NCI-H2227 (cell line): ENCODE results near the gene INHBB.

Experiments
- DNase-seq: peaks from one replicate; lab custom pipeline; 2025; ENCODE audit not compliant: unreplicated experiment; lab: John Stamatoyannopoulos, UW

Gene INHBB

DNA sequence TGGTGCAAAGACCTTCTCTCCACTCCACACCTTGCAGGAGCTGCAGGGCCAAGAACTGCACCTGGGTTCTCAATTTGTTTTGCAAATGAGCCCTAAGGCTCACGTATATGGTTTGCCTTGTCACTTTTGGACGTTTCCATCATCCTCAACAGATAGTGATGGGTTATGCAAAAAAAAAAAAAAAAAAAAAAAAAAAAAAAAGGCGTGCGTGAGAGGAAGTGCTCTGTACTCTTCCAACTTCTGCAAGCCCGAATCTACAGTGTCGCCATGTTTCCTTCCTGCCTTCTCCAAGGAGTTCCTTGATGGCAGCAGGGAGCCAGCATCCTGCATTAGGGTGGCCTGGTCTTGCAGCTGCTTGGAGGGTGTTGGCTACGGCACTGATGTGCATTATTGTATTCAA is 4.0 kb upstream of the INHBB start:
- no peak for DNase-seq

DNA sequence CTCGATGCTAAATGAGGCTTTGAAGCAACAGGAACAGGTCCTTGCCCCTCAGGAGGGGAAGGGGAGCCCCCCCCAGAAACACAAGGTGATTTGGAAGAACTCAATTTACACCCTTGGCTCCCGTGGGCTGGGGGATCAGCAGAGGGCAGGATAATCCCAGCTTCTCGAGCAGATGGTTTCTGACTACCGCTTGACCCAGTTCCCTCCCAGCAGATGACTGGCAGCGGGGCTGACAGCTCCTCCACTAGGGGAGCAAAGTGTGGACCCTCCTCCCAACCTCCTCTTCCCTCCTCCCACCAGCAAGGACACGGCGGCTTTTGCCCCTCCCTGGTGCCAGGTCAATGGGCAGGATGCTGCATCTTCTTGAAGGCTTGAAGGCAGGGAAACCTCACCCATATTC is 3.5 kb upstream of the INHBB start:
- DNase-seq: no peak

DNA sequence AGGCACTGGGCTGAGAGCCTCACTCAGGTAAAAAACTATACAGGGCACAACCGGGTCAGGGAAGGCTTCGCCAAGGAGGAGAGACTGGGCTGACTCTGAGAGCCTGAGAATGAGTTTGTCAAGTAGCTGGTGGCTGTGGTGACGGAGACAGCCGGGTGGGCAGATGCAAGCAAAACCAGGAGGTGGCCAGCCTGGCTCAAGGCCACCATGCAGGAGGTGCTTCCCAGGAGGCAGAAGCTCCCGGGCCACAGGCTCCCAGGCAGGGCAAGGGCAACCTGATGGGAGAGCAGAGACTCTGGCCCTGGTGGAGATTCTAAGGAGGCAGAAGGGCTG is 2.9 kb upstream of the INHBB start:
- DNase-seq: no peak

DNA sequence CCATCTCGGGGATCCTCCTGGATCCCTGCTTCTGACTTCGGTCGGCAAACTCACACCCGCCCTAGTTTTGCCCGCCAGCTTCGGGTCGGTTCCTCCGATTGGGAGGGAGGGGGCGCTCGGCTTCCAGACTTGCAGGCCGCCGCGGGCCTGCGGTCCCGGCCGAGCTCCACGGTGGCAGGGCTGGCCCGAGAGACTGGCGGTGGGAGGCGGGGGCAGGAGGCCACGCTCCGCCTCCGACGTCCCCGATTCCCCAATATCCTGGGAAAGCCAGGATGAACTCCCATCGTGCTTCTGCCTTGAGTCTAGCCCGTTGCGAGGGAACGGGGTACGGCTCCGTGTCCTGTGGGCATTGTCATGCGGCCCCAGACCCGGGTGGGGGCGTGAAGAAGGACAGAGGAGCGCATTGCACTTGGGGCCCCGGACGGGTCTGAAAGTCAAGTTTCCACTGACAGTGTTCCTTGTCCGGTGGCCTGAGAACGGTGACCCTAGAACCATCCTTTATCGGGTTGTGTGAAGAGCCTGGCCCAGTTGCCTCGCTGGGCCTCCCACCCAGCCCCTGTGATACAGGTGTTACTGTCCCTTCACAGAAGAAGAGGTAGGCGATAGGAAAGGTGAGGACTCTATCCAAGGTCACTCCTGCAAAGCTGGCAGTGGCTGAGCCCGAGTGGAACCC is 2.4 kb upstream of the INHBB start:
- peak; percentile 83 for DNase-seq

DNA sequence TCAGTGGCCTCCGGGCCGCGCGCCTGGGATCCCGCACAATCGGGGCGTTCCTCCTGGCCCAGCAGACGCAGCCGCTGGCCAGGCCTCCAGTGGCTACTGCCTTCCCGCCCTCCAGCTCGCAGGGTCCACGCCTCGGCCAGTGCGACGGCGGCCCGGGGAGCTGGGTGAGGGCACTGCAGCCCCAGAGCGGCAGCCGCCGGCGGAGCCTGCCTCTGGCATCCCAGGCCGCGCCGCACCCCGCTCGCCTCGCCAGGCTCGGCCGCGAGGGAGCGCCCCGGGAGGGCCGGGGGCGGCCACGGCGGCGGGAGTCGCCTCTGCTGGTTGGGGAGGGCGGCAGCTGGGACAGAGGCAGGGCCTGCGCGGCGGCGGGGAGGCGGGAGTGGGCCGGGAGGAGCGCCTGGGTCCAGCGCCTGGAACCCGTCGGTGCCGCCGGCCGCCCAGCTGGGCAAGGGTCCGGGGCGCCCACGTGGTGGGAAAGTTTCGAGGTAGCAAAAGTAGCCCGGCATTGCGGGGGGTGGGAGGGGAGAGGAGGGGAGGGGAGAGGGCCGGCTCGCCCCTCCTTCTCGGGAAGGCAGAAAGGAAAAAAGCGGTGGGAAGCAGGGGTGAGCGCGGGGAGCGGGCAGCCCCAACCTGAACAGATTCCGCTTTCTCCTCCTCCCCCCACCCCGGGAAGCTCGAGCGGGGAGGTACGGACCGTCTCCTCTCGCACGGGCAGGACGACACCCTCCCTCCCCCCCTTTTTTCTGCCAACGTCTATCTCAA is 1.5 kb upstream of the INHBB start:
- peak; percentile 20 for DNase-seq

DNA sequence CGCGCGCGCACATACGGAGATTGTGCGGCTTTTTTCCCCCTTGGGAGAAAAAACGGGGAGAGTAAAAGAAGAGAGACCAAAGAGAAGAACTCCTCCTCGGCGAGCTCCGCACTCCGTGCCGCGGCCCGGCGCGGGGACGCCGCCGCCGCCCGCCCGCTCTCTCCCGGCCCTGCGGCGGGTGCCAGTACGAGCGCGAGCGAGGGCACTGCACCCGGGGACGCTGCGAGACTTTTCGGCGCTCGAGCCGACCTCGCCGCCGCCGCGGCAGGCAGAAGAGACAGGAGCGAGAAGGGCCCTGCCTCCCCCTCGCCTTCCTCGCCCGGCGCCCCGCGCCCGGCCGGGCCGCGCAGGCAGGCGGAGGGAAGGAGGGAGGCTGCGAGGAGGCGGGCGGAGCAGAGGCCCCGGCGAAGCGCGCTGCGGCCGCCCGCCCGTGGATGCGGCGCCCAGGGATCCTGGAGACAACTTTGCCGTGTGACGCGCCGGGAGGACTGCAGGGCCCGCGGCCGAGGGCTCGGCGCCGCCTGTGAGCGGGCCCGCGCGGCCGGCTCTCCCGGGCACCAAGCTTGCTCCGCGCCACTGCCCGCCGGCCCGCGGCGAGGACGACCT is 857 bp upstream of the INHBB start:
- DNase-seq: peak; percentile 41

DNA sequence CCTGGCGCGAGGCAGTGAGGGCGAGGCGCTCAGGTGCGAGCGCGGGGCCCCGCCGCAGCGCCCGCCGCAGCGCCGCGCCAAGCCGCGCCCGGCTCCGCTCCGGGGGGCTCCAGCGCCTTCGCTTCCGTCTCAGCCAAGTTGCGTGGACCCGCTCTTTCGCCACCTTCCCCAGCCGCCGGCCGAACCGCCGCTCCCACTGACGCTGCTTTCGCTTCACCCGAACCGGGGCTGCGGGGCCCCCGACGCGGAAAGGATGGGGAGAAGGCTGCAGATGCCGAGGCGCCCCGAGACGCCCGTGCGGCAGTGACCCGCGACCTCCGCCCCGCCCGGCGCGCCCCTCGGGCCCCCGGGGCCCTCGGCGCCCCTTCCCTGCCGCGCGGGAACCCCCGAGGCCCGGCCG is 328 bp upstream of the INHBB start:
- DNase-seq: peak; percentile 41

DNA sequence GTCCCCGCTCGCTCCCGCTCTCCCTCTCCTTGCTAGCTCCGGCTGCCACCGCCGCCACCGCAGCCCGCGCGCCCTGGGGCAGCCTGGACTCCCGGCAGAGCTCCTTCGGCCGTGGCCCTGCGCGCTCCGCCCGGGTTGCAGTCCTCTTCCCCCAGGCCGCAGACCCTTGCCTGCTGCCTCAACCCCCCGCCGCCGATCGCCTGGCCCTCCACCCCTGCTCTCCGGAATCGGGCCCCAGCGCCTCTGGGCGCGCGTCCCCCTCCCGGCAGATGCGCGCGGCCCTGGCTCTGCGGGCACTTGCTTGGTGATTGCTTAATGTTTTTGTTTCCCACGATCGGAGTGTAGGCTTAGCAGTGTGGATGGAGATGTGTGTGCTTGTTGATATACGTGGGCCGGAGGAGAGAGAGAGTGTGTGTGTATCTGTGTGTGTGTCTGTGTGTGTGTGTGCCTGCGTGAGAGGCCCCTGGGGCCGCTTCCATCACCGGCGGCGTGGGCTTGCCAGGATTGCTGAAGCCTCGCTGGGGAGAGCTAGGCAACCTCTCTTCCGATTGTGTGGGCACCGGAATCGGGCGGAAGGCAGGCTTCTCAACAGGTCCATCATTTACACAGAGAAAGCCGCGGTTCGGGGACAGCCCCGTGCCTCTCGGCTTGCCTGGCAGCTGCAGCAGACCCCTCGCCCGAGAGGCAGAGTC is 877 bp downstream of the INHBB start:
- DNase-seq: peak; percentile 47

DNA sequence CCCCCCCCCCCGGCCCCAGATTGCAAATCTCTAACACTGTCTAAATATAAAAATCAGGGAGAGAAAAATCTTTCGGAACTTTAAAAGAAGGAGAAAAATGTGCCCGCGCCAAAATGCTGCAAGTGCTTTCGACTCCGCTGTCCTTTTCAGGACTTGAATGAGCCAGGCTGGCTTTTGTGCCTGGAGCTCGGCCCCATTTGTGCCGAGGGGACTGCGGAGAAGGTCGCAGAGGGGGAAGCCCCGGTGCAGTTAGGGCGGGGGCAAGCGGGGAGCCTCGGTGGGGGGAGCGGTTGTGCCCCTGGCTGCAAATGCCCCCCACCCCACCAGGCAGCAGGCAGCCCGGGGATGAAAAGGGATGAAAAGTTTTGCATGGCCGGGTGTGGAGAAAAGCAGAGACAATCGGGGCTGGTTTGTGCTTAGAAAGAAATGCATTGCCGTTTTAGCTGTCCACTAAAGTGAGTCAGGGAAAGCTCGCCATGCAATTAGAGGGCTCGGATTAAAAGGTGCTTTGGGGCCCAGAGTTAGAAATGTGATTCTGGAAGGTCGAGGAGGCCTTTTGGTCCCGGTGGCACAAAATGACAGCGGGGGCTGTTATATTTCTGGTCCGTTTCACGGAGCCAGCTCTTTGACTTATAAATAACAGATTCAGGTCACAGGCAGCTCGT is 1.6 kb downstream of the INHBB start:
- no peak for DNase-seq

DNA sequence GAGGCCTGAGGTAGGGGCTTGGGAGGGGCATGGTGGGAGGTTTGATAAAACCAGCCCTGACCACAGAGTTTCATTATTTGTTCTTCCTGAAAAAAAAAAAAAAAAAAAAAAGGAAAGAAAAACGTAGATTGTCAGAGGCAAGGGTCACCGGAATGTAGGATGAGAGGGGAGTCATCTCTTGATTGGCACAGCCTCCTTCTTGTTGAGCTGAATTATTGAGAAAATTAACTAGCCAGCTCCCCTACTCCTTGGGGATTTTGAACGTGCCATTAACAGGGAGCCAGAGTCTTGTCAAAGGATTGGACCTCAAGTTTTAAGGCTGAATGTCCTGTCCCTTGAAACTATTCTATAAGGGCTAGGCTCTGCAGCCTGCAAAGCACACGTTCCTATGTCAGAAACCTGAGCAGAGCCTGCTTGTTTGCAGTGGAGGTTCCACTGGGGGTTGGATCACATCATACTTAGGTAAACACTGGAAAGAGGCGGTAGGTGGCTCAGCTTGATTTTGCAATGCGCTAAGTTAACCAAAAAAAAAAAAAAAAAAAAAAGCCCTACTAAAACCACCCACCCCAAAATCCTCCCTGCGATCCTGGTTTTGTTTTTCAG is 2.3 kb downstream of the INHBB start:
- no peak for DNase-seq

DNA sequence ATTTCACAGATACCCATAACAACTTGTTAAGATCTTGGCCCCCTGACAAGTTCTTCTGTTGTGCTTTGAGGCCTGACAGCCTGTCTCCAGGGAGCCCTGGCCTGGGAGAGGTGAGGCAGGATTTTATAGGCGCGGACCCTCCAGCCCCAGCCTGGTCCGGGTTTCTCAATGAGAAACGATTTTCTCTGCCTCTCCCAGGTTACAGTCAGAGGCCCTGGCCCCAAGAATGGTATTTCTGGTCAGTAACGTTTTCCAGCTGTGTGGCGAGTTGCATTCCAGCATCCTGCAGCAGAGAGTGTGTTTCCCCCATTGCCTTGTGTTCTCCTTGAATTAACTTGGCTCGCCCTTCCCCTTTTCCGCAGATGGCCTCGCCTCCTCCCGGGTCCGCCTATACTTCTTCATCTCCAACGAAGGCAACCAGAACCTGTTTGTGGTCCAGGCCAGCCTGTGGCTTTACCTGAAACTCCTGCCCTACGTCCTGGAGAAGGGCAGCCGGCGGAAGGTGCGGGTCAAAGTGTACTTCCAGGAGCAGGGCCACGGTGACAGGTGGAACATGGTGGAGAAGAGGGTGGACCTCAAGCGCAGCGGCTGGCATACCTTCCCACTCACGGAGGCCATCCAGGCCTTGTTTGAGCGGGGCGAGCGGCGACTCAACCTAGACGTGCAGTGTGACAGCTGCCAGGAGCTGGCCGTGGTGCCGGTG is 3.0 kb downstream of the INHBB start:
- no peak for DNase-seq

DNA sequence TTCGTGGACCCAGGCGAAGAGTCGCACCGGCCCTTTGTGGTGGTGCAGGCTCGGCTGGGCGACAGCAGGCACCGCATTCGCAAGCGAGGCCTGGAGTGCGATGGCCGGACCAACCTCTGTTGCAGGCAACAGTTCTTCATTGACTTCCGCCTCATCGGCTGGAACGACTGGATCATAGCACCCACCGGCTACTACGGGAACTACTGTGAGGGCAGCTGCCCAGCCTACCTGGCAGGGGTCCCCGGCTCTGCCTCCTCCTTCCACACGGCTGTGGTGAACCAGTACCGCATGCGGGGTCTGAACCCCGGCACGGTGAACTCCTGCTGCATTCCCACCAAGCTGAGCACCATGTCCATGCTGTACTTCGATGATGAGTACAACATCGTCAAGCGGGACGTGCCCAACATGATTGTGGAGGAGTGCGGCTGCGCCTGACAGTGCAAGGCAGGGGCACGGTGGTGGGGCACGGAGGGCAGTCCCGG is 3.5 kb downstream of the INHBB start:
- no peak for DNase-seq

DNA sequence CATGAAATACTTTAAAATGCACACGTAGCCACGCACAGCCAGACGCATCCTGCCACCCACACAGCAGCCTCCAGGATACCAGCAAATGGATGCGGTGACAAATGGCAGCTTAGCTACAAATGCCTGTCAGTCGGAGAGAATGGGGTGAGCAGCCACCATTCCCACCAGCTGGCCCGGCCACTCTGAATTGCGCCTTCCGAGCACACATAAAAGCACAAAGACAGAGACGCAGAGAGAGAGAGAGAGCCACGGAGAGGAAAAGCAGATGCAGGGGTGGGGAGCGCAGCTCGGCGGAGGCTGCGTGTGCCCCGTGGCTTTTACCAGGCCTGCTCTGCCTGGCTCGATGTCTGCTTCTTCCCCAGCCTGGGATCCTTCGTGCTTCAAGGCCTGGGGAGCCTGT is 4.1 kb downstream of the INHBB start:
- DNase-seq: no peak

DNA sequence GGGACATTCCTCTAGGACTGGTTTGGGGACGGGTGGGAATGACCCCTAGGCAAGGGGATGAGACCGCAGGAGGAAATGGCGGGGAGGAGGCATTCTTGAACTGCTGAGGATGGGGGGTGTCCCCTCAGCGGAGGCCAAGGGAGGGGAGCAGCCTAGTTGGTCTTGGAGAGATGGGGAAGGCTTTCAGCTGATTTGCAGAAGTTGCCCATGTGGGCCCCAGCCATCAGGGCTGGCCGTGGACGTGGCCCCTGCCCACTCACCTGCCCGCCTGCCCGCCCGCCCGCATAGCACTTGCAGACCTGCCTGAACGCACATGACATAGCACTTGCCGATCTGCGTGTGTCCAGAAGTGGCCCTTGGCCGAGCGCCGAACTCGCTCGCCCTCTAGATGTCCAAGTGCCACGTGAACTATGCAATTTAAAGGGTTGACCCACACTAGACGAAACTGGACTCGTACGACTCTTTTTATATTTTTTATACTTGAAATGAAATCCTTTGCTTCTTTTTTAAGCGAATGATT is 4.9 kb downstream of the INHBB start:
- no peak for DNase-seq

DNA sequence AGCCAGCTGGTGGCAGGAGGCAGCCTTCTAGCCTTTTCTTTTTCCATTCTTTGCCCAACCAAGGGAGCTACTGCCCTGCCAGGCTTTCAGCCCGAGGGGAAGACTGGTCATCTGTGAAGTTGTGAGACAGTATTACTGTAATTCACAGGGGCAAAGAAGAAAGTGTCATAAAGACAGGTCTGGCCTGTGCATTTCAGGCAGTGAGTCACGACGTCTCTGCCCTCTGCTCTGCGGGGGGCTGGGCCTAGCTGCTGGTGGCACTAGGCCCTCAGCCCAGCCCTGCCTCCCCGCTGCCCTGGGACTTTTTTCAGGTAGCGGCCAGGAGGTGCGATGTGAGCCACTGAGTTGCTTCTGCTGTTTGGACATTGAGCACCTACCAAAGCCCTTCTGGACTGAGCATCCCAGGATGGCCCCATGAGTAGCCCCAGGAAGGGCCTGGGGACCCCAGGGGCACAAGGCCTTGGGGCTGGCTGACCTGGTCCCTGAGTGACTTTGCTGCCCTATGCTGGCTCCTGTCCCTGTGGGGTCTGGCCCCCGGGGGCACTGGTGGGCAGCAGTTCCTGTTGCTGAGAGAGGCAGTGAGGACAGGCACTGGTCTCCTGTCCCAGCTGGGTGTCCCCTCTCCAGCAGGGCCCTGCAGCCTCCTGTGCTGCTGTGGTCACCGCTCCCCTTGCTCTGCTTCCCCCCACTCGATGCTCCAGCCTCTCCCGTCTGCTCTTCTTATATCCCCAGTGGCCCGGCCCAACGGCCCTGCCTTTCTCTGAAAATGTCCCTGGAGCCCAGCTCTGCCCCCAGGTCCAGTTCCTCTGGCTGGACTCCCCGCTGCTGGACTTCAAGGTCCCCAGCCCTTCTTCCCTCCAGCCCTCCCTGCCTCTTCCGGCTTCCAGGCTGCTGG is 7.0 kb downstream of the INHBB start:
- no peak for DNase-seq

DNA sequence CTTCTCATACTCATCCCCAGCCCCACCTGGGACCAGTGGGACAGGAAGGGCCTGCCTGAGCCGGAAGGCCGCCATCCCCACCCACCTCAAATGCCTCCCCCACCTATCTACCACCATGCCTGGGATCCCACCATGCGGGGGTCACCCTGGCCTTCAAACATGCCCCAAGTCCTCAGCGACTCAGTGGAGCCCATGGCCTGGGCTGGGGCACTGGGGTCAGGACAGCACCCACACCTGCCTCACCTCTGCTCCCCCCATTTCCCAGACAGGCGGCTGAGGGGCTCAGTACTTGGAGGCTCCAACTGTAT is 7.6 kb downstream of the INHBB start:
- no peak for DNase-seq

DNA sequence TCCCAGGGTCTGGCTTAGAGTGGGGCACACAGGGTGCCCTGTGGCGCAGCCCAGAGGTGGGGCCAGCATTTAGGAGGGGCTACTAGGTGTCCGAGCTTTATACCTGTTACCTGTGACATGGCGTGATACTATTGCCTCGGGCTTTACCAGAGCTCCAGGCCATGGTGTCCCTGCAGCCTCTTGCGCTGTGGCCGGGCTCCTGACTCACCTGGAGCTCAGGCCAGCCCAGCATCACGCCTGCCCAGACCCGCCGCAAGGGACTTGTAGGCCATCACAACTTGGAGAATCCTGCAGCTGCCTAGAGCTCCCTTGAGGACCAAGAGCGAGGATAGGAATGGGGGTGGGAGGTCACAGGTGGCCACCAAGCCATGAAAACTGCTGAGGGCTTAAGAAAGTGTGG is 8.0 kb downstream of the INHBB start:
- no peak for DNase-seq

DNA sequence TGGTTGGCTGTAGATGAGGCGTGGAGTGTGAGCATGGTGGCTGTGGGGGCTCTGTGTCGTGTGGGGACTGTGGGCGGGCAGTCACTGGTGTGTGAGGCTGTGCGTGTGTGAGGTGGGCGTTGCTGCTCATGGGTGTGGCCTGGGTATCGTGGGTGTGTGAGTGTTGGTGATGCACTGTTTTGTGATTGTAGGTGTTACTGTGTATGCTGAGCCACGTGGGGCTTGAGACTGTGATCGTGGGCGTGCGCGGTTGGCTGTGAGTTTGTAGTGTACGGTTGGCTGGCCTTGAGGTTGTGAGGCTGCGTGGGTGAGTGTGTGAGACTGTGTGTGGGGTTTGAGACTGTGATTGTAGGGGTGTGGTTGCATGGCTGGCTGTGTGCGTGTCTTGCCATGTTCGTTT is 8.5 kb downstream of the INHBB start:
- DNase-seq: no peak
